Measurements from ENCODE around the gene SLC35D3. TPM values are rescaled to one million over a fixed set of nuclear protein-coding genes. Genes with fewer than 3 reads are reported as not detected.
"Not testable (repeated sequence)": the region's sequence is repeated elsewhere in the genome, so short reads cannot be mapped to it uniquely, and the experiment has no call there.

Gene SLC35D3, protein sequence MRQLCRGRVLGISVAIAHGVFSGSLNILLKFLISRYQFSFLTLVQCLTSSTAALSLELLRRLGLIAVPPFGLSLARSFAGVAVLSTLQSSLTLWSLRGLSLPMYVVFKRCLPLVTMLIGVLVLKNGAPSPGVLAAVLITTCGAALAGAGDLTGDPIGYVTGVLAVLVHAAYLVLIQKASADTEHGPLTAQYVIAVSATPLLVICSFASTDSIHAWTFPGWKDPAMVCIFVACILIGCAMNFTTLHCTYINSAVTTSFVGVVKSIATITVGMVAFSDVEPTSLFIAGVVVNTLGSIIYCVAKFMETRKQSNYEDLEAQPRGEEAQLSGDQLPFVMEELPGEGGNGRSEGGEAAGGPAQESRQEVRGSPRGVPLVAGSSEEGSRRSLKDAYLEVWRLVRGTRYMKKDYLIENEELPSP
- polyA plus RNA-seq (2013, experiment 1 of 2) = not detected
- polyA plus RNA-seq (2013, experiment 2 of 2) = not detected

DNA sequence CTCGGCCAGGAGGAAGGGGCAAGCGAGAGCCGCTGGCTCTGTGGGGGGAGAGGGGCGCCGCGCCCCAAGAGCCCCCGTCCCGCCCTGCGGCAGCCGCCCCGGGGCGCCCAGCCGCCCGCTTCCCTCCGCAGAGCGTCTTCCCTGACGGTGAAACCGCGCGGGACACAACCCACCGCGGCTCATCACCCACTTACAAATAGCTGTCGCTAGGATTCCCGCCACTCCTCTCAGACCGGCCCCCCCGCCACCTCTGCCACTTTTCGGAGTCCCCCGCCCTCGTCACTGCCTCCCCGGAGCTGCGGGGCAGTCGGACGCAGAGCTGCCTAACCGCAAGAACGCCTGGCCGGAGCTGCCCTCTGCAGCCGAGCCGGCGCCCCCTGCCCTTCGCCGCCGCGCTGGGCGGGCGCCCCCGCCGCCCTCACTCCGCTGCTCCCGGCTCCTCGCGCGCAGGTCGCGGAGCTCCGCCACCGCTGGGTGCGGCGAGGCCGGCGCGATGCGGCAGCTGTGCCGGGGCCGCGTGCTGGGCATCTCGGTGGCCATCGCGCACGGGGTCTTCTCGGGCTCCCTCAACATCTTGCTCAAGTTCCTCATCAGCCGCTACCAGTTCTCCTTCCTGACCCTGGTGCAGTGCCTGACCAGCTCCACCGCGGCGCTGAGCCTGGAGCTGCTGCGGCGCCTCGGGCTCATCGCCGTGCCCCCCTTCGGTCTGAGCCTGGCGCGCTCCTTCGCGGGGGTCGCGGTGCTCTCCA is at the start of gene SLC35D3:
SLC35D3 (plus strand) TSS at position 366 of the 749 bp plus-strand sequence; CDS start at position 494, 128 bp downstream.
- H3K23ac ChIP-seq (ENCODE audit: low read length in 2 of 2) = peak within 1 kb of the TSS in 1 of 2 experiments; percentile 9
- WGBS = under 1% methylated on average over 61 of the region's 86 CpGs
- peak; percentile 30 for DNase-seq
- H3K79me1 ChIP-seq (replicated peaks; ENCODE audit: low read length, poor library complexity, severe bottlenecking) = no peaks in the 10 kb centered on the region
- no peak within 1 kb of the TSS for H2AK5ac ChIP-seq (ENCODE audit: low read length, severe bottlenecking)
- H2BK12ac ChIP-seq (ENCODE audit: low read length in 2 of 2) = no peak within 1 kb of the TSS
- no peaks in the 10 kb centered on the region for H3K36me3 ChIP-seq (ENCODE audit: control insufficient read depth in 1 of 2, insufficient read depth in 2 of 2, low read depth in 1 of 2, low read length in 2 of 2)
- no peak within 1 kb of the TSS for H2BK5ac ChIP-seq (ENCODE audit: low read depth, low read length, poor library complexity, severe bottlenecking)
- H3K14ac ChIP-seq (ENCODE audit: low read length in 2 of 2) = peak within 1 kb of the TSS in 1 of 2 experiments; percentile 64
- H2BK15ac ChIP-seq (ENCODE audit: low read depth, poor library complexity, severe bottlenecking) = peak within 1 kb of the TSS; percentile 39
- no peak within 1 kb of the TSS for H2BK120ac ChIP-seq (ENCODE audit: low read depth, low read length)
- no peaks in the 10 kb centered on the region for H3K9me3 ChIP-seq (ENCODE audit: control insufficient read depth, low read length)
- H3K27ac ChIP-seq (ENCODE audit: low read length, poor library complexity, severe bottlenecking) = no peak within 1 kb of the TSS
- H3K9ac ChIP-seq (ENCODE audit: low read length) = no peak within 1 kb of the TSS
- H2AFZ ChIP-seq (ENCODE audit: low read depth, low read length) = no peak within 1 kb of the TSS
- peaks cover 27 to 71% of the 10 kb centered on the region in 2 experiments for H3K27me3 ChIP-seq (ENCODE audit: control insufficient read depth in 1 of 2, insufficient read depth in 1 of 2, low read length in 2 of 2)
- no peak within 1 kb of the TSS for H4K8ac ChIP-seq (ENCODE audit: low read length)
- H3K4ac ChIP-seq (ENCODE audit: low read depth in 1 of 2, low read length in 2 of 2) = no peak within 1 kb of the TSS
- H3K4me2 ChIP-seq (ENCODE audit: low read length, poor library complexity, severe bottlenecking) = peak within 1 kb of the TSS; percentile 96
- peak within 1 kb of the TSS; percentile 10 for H4K91ac ChIP-seq (ENCODE audit: low read length)
- H3K18ac ChIP-seq (ENCODE audit: low read depth in 1 of 2, low read length in 2 of 2) = no peak within 1 kb of the TSS
- H3K4me1 ChIP-seq (ENCODE audit: control insufficient read depth, insufficient read depth, low read depth, low read length) = peaks cover 22% of the 10 kb centered on the region
- H3K4me3 ChIP-seq (ENCODE audit: insufficient read depth in 1 of 2, low read depth in 1 of 2, low read length in 2 of 2) = peak within 1 kb of the TSS; percentile 35 to 69

DNA sequence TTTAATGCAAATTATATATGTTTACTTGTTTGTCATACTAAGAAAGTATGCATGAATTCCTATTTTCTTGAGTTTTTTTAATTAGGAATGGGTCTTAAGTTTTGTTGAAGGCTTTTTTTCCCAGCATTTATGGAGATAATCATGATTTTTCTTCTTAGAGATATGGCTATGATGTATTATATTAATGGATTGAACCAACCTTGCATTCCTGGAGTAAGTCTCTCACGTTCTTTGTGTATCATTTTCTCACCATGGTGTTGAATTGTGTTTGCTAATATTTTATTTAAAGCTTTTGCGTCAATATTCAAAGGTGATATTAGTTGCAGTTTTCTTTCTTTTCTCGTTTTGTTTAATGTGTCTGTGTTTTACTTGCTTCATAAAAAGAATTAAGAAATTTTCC is 48.4 kb upstream of the SLC35D3 start:
- H3K9ac ChIP-seq (ENCODE audit: low read length) = no peak overlapping the region
- no peak for DNase-seq
- peaks cover 3 to 19% of the 10 kb centered on the region in 2 experiments for H3K36me3 ChIP-seq (ENCODE audit: control insufficient read depth in 1 of 2, insufficient read depth in 2 of 2, low read depth in 1 of 2, low read length in 2 of 2)
- no peak overlapping the region for H2AK5ac ChIP-seq (ENCODE audit: low read length, severe bottlenecking)
- 98% methylated on average over 3 of the region's 3 CpGs for WGBS
- no peak overlapping the region for H4K8ac ChIP-seq (ENCODE audit: low read length)
- no peak overlapping the region for H3K4me3 ChIP-seq (ENCODE audit: insufficient read depth in 1 of 2, low read depth in 1 of 2, low read length in 2 of 2)
- H2BK15ac ChIP-seq (ENCODE audit: low read depth, poor library complexity, severe bottlenecking) = no peak overlapping the region
- peaks cover 25% of the 10 kb centered on the region for H3K9me3 ChIP-seq (ENCODE audit: control insufficient read depth, low read length)
- H4K91ac ChIP-seq (ENCODE audit: low read length) = no peak overlapping the region
- H3K18ac ChIP-seq (ENCODE audit: low read depth in 1 of 2, low read length in 2 of 2) = no peak overlapping the region
- H2BK120ac ChIP-seq (ENCODE audit: low read depth, low read length) = no peak overlapping the region
- no peak overlapping the region for H3K27ac ChIP-seq (ENCODE audit: low read length, poor library complexity, severe bottlenecking)
- H2AFZ ChIP-seq (ENCODE audit: low read depth, low read length) = no peak overlapping the region
- H3K4ac ChIP-seq (ENCODE audit: low read depth in 1 of 2, low read length in 2 of 2) = no peak overlapping the region
- no peak overlapping the region for H3K23ac ChIP-seq (ENCODE audit: low read length in 2 of 2)
- no peak overlapping the region for H2BK5ac ChIP-seq (ENCODE audit: low read depth, low read length, poor library complexity, severe bottlenecking)
- H2BK12ac ChIP-seq (ENCODE audit: low read length in 2 of 2) = no peak overlapping the region
- H3K4me2 ChIP-seq (ENCODE audit: low read length, poor library complexity, severe bottlenecking) = no peak overlapping the region
- H3K4me1 ChIP-seq (ENCODE audit: control insufficient read depth, insufficient read depth, low read depth, low read length) = no peaks in the 10 kb centered on the region
- H3K27me3 ChIP-seq (ENCODE audit: control insufficient read depth in 1 of 2, insufficient read depth in 1 of 2, low read length in 2 of 2) = no peaks in the 10 kb centered on the region
- H3K79me1 ChIP-seq (replicated peaks; ENCODE audit: low read length, poor library complexity, severe bottlenecking) = no peaks in the 10 kb centered on the region
- no peak overlapping the region for H3K14ac ChIP-seq (ENCODE audit: low read length in 2 of 2)

DNA sequence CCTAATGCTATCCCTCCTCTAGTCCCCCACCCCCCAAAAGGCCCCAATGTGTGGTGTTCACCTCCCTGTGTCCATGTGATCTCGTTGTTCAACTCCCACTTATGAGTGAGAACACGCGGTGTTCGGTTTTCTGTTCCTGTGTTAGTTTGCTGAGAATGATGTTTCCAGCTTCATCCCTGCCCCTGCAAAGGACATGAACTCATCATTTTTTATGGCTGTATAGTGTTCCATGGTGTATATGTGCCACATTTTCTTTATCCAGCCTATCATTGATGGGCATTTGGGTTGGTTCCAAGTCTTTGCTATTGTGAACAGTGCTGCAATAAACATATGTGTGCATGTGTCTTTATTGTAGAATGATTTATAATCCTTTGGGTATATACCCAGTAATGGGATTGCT is 45.6 kb upstream of the SLC35D3 start:
- not testable (repeated sequence) for H3K9ac ChIP-seq (ENCODE audit: low read length); H3K4me2 ChIP-seq (ENCODE audit: low read length, poor library complexity, severe bottlenecking); H3K79me1 ChIP-seq (replicated peaks; ENCODE audit: low read length, poor library complexity, severe bottlenecking); DNase-seq; H3K4me1 ChIP-seq (ENCODE audit: control insufficient read depth, insufficient read depth, low read depth, low read length); H2BK12ac ChIP-seq (ENCODE audit: low read length in 2 of 2); H3K27ac ChIP-seq (ENCODE audit: low read length, poor library complexity, severe bottlenecking); H3K23ac ChIP-seq (ENCODE audit: low read length in 2 of 2); H3K27me3 ChIP-seq (ENCODE audit: control insufficient read depth in 1 of 2, insufficient read depth in 1 of 2, low read length in 2 of 2); H2BK5ac ChIP-seq (ENCODE audit: low read depth, low read length, poor library complexity, severe bottlenecking); H4K91ac ChIP-seq (ENCODE audit: low read length); H2AFZ ChIP-seq (ENCODE audit: low read depth, low read length); H3K4me3 ChIP-seq (ENCODE audit: insufficient read depth in 1 of 2, low read depth in 1 of 2, low read length in 2 of 2); H3K14ac ChIP-seq (ENCODE audit: low read length in 2 of 2); H2AK5ac ChIP-seq (ENCODE audit: low read length, severe bottlenecking); H3K18ac ChIP-seq (ENCODE audit: low read depth in 1 of 2, low read length in 2 of 2); H2BK15ac ChIP-seq (ENCODE audit: low read depth, poor library complexity, severe bottlenecking); H3K4ac ChIP-seq (ENCODE audit: low read depth in 1 of 2, low read length in 2 of 2); H2BK120ac ChIP-seq (ENCODE audit: low read depth, low read length); H4K8ac ChIP-seq (ENCODE audit: low read length)
- H3K36me3 ChIP-seq (ENCODE audit: control insufficient read depth in 1 of 2, insufficient read depth in 2 of 2, low read depth in 1 of 2, low read length in 2 of 2) = peaks cover 2 to 16% of the 10 kb centered on the region in 2 experiments
- H3K9me3 ChIP-seq (ENCODE audit: control insufficient read depth, low read length) = peaks cover 22% of the 10 kb centered on the region
- 100% methylated on average over 4 of the region's 4 CpGs for whole genome bisulfite sequencing
